NB4 (cell line): Measurements from ENCODE around the gene AP5S1.

Source experiments
- DNase-seq: peaks from one replicate; pipeline ENCODE4 v3.0.0; 2010; ENCODE audit warnings: low read depth
- H3K4me3 ChIP-seq: one replicate; pipeline ENCODE4 v1.5.1; 2011; ENCODE audit warnings: mild to moderate bottlenecking, low read depth, low read length, moderate library complexity
- MYC ChIP-seq: IDR thresholded peaks from 2 replicates; pipeline ENCODE4 v1.6.1; 2011; ENCODE audit warnings: low read depth, low read length
- POLR2A ChIP-seq: IDR thresholded peaks from 2 replicates; pipeline ENCODE4 v1.6.1; 2011; ENCODE audit warnings: mild to moderate bottlenecking; ENCODE audit not compliant: insufficient read length; ENCODE audit errors: extremely low read depth
- TF ChIP-seq, protein P1 (sequence below): IDR thresholded peaks from 2 replicates; pipeline ENCODE4 v1.6.1; 2011; ENCODE audit warnings: low read depth, low read length
- TF ChIP-seq, protein P2 (sequence below): IDR thresholded peaks from one replicate; pipeline ENCODE4 v1.5.1; 2012; ENCODE audit warnings: low read depth, low read length

AP5S1 gene

DNA sequence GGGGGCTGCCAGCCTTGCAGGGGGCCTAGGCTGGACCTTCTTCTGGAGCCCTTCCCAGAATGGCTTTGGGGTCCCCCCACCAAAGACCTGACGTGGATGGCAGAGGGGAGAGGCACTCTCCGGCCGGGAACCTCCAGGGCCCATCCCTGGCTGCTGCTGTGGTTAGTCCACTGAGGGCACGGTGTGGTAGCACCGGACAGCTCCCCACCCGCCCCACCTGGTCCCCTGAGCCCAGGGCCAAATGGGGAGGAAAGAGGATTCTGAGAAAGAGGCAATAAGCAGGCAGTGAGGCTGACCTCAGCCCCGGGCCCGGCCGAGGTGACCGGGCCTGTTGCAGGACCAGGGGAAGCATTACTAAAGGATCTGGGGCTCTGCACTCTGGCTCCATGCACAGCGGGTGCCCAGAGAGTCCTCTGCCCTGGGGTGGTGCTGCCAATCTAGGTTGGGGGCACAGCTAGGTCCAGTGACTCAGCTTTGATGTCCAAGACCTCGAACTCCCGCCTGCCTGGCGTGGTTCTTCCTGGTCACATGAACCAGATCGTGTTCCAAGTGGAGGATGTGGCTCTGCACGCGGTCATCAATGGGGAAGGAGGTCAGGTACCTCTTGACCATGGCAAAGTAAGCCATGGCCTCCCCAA, 36.0 kb upstream of the AP5S1 start:
- no peak overlapping the region for H3K4me3 ChIP-seq
- TF ChIP-seq, protein P1, sequence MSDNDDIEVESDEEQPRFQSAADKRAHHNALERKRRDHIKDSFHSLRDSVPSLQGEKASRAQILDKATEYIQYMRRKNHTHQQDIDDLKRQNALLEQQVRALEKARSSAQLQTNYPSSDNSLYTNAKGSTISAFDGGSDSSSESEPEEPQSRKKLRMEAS, result no peak
- TF ChIP-seq, protein P2, sequence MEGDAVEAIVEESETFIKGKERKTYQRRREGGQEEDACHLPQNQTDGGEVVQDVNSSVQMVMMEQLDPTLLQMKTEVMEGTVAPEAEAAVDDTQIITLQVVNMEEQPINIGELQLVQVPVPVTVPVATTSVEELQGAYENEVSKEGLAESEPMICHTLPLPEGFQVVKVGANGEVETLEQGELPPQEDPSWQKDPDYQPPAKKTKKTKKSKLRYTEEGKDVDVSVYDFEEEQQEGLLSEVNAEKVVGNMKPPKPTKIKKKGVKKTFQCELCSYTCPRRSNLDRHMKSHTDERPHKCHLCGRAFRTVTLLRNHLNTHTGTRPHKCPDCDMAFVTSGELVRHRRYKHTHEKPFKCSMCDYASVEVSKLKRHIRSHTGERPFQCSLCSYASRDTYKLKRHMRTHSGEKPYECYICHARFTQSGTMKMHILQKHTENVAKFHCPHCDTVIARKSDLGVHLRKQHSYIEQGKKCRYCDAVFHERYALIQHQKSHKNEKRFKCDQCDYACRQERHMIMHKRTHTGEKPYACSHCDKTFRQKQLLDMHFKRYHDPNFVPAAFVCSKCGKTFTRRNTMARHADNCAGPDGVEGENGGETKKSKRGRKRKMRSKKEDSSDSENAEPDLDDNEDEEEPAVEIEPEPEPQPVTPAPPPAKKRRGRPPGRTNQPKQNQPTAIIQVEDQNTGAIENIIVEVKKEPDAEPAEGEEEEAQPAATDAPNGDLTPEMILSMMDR, result no peak
- TF ChIP-seq POLR2A, result no peak
- TF ChIP-seq MYC, result no peak
- DNase-seq, result no peak

DNA sequence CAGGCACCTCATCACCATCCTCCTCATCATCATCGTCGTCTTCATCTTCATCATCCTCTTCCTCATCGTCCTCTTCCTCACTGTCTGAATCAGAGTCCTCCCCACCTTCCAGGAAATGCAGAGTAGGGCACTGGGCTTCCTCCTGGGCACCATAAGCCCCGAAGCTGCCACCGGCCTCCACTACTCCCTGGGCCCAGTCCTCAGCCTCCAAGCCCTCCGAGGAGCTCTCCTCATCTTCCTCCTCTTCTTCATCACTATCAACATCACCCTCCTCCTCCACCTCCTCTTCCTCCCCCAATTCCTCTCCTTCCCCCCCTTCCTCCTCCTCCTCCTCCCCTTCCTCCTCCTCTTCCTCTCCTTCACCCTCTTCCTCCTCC, 35.5 kb upstream of the AP5S1 start:
- TF ChIP-seq, protein P1, result no peak
- TF ChIP-seq POLR2A (no peak), MYC (no peak)
- TF ChIP-seq, protein P2, result no peak
- no peak for DNase-seq
- H3K4me3 ChIP-seq, result peak overlapping the region; percentile 83

DNA sequence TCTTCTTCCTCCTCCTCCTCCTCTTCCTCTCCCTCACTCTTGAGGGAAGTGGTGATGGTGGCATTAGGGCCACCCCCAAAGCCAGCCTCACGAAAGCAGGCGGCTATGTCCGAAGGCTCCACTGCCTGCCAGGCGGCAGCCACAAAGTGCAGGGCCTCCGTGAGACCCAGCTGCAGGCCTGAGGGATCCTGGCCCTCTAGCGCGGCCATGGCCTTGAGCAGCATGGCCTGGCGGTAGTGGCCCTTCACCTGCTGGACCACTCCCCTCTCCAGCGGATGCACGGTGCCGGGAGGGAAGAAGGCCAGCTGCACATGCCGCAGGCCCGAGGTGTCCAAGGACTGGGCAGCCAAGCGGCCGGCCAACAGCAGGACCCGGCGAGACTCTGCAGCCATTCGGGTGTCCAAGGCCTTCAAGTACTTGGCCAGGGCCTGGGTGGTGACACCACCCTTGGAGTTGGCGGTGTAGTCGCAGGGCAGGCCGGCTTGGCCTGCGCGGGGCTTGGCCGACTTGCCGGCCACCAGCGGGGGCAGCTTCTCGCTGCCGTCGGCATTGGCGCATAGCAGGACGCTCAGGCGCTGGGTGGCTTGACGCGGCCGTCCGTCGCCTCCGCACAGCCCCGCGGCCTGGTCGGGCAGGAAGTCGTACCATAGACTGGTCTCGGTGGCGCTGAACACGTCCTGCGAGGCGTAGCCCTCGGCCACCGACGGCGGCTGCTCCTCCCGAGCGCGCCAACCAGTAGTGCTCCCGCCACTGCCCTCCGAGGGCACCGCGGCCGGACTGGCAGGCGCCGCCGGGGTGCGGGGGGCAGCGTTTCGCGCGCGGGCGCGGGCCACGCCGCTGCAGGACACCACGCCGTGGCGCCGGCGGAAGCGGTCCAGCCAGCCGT, 34.9 kb upstream of the AP5S1 start:
- TF ChIP-seq, protein P2, result no peak
- TF ChIP-seq, protein P1, result no peak
- no peak for TF ChIP-seq POLR2A
- no peak for TF ChIP-seq MYC
- DNase-seq, result peak; percentile 65

DNA sequence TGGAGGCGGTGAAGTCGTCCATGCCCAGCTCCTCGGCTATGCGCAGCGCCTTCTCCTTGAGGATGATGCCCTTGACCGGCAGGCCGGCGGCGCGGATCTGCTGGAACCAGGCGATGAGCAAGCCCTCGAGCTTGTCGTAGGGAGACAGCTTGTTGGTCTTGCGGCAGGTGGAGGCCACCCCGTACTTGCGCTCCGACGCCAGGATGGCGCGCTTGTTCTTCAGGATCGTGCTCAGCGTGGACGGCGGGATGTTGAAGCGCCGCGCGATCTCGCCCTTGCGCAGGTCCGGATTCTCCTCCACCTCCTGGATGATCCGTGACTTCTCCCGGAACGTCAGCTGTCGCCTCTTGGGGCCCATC, 34.2 kb upstream of the AP5S1 start:
- H3K4me3 ChIP-seq, result peak overlapping the region; percentile 83
- peak; percentile 76 for DNase-seq
- TF ChIP-seq MYC, result no peak
- TF ChIP-seq, protein P2, result no peak
- TF ChIP-seq POLR2A, result peak; percentile 3

More for the DNA sequence above, 34.9 kb upstream of the AP5S1 start:
- H3K4me3 ChIP-seq, result peak overlapping the region; percentile 83

DNA sequence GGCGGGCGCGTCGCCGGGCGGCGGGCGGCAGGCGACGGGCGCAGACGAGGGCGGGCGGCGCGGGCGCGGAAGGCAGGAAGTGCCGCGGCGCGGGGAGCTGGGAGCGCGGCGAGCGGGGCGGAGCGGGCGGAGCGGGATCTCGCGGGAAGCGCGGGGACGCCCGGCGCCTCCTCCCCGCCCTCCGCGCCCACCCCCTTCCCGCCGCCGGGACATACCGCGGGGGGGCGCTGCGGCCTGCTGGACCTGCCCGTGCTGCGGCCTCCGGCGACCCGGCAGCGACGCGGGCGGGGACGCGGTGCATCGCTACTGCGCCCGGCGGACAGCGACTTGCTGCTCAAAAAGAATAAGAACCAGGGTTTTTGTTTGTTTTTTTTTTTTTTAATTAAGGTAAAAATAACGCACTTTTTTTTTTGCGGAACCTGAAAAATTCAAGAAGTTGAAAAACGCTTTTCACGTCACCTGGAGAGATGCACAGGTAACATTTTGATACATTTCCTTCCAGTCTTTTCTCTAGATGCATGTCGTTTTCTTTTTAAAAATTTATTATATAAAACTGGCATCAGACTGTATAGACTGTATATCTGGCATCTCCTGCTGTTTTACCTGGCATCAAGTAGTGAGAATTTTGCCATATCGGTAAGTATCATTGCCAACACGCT, 33.6 kb upstream of the AP5S1 start, which contains the start of gene CENPB:
TSS of gene CENPB (minus strand) at position 76 of the 659 bp plus-strand sequence. CDS start 257 bp downstream, outside the sequence.
- peak; percentile 93 for DNase-seq
- TF ChIP-seq MYC, result peak; percentile 42; the same call in 1 of the 2 replicates
- TF ChIP-seq, protein P1, result no peak
- TF ChIP-seq, protein P2, result peak; percentile 52
- peak; percentile 34 for TF ChIP-seq POLR2A

More for the DNA sequence above, 33.6 kb upstream of the AP5S1 start, which contains the start of gene CENPB:
- peak within 1 kb of the TSS; percentile 83 for H3K4me3 ChIP-seq
